HG03378 (cell line): ENCODE data around the gene TSC22D4.
"Not testable (repeated sequence)": the region's sequence is repeated elsewhere in the genome, so short reads cannot be mapped to it uniquely, and the experiment has no call there.

ENCODE experiments used
- ATAC-seq: cut with Tn5 transposase; IDR thresholded peaks from one replicate; pipeline ENCODE4 v1.9.1; 2021; ENCODE audit warnings: mild to moderate bottlenecking, moderate library complexity; ENCODE audit not compliant: unreplicated experiment

The TSC22D4 gene

GRCh38 chr7:100478958-100479660, at the start of gene TSC22D4:
Gene TSC22D4, minus strand, starts transcription at chr7:100479214. Its CDS starts 1,176 bp downstream, at chr7:100478038.
- peak; percentile 52 for ATAC-seq

GRCh38 chr7:100528108-100528866, 49.3 kb upstream of the TSC22D4 start:
- not testable (repeated sequence) for ATAC-seq

DNA sequence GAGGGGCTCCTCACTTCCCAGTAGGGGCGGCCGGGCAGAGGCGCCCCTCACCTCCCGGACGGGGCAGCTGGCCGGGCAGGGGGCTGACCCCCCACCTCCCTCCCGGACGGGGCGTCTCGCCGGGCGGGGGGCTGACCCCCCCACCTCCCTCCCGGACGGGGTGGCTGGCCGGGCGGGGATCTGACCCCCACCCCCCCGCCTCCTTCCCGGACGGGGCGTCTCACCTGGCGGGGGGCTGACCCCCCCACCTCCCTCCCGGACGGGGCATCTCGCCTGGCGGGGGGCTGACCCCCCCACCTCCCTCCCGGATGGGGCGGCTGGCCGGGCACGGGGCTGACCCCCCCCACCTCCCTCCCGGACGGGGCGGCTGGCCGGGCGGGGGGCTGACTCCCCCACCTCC, 44.2 kb upstream of the TSC22D4 start:
- ATAC-seq = not testable (repeated sequence)

DNA sequence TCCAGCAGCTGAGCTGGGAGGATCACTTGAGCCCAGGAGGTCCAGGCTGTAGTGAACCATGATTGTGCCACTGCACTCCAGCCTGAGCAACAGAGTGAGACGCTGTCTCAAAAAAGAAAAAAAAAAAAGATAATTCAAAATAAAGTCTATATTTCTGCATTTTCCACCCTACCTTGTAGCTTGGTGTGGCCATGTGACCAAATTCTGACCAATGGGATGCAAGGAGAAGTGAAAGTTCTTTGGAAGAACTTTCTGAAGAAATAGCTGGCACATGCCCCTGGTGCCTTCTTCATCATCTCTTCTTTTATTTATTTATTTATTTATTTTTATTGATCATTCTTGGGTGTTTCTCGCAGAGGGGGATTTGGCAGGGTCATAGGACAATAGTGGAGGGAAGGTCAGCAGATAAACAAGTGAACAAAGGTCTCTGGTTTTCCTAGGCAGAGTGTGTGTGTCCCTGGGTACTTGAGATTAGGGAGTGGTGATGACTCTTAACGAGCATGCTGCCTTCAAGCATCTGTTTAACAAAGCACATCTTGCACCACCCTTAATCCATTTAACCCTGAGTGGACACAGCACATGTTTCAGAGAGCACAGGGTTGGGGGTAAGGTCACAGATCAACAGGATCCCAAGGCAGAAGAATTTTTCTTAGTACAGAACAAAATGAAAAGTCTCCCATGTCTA, 43.0 kb upstream of the TSC22D4 start:
- not testable (repeated sequence) for ATAC-seq

DNA sequence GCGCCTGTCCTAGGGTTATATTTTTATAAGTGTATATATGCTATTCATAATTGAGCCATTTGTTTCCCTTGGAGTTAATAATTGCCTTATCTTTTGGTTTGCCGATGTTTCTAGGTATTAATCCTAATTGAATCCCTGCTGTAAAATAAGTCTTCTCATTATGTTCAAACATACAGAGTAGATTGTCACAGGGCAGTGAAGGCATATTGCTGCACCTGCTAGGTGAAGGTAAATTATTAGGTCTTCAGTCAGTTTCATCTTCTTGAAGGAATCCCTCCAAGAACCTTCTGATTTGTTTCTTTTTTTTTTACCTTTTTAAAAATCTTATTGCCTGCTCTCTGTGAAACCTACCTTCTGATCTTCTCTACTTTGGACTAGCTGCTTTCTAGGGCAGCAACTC, 42.1 kb upstream of the TSC22D4 start:
- ATAC-seq = no peak

- ATAC-seq = no peak
Observed at GRCh38 chr7:100520138-100520537, 41.1 kb upstream of the TSC22D4 start.

GRCh38 chr7:100519580-100519979, 40.6 kb upstream of the TSC22D4 start:
- ATAC-seq = no peak

DNA sequence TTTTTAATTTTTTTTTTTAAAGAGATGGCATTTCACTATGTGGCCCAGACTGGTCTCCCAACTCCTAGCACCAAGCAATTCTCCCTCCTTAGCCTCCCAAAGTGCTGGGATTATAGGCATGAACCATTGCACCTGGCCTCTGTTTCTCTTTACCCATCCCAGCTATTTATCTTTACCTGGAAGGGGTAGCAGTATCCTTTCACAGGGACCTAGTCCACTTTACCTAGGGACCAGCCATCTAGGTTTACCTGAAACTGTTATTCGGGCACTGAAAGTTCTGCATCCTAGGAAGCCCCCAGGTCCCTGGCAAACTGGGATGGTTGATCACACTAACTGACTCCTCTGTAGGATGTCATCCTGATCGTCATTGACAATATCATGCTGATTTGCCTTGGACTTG, 38.3 kb upstream of the TSC22D4 start:
- ATAC-seq = no peak

GRCh38 chr7:100516135-100516812, 37.3 kb upstream of the TSC22D4 start:
- ATAC-seq = no peak

DNA sequence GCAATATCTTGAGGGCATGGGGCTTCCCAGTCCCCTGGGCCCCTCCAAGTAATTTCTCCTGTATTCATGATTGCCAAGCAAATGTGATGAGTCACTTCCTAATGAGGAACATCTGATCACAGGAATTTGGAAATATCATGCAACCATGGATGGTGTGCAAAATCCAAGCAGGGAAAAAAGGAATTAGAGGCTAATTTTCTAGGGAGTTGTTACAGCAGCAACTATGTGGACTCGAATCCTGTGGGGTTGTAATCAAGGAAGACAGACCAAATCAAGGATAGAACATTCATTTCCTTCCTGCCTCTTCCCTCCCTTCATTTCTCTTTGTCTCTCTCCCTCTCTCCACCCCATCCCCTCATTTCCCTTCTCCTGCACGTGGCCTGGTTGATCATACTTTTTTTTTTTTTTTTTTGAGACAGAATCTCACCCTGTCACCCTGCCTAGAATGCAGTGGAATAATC, 36.1 kb upstream of the TSC22D4 start:
- no peak for ATAC-seq

- ATAC-seq = no peak
Observed at GRCh38 chr7:100513212-100513810, 34.3 kb upstream of the TSC22D4 start.

DNA sequence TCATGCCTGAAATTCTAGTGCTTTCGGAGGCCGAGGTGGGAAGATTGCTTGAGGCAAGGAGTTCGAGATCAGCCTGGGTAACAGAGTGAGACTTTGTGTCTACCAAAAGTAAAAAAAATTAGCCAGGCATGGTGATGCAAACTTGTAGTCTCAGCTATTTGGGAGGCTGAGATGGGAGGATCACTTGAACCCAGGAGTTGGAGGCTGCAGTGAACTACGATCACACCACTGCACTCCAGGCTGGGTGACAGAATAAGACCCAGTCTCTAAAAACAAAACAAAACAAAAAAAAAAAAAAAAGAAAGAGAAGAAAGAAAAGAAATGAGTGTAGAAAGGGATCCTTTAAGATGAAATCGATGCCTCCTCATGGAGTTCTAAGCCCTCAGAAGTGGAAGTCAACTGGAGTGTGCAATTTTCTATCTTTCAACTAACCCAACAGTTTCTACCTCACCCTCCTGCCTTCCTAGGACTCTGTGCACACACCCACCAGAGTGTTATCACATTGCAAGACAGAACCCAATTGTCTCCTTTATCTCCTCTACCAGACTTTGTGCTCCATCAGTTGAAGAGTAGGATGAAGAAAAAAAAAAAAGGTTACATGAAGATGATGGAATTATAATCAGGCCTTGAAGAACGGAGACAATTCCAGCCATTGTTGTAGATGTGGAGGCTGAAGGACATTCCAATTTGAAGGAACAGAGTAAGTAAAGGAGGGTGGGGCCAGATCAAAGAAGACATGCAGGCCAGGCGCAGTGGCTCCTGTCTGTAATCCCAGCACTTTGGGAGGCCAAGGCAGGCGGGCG, 31.6 kb upstream of the TSC22D4 start:
- no peak for ATAC-seq

- no peak for ATAC-seq
Observed at GRCh38 chr7:100509231-100509630, 30.2 kb upstream of the TSC22D4 start.

GRCh38 chr7:100506356-100506923, 27.4 kb upstream of the TSC22D4 start:
- no peak for ATAC-seq

- ATAC-seq = no peak
Observed at GRCh38 chr7:100504887-100505611, 26.0 kb upstream of the TSC22D4 start.

- not testable (repeated sequence) for ATAC-seq
Observed at GRCh38 chr7:100504031-100504430, 25.0 kb upstream of the TSC22D4 start.

DNA sequence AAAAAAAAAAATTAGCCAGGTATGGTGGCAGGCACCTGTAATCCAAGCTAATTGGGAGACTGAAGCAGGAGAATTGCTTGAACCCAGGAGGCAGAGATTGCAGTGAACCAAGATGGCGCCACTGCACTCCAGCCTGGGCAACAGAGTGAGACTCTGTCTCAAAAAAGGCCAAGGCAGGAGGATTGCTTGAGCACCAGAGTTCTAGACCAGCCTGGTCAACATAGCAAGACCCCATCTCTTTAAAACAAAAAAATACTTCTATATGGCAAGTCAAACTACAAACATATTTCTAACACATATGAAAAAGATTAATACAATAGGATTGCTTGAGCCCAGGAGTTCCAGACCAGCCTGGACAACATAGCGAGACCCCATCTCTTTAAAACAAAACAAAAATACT, 21.7 kb upstream of the TSC22D4 start:
- not testable (repeated sequence) for ATAC-seq

DNA sequence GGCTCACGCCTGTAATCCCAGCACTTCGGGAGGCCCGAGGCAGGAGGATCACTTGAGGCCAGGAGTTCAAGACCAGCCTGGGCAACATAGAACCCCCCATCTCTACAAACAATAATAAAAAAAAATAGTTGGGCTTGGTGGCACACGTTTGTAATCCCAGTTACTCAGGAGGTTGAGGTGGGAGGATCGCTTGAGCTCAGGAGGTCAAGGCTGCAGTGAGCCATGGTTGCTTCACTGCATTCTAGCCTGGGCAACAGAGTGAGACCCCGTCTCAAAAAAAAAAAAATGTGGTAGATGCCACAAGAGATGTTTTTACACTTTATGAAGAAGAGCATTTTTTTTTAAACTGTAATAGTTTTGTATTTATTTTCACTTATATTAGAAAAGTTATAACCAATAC, 17.5 kb upstream of the TSC22D4 start:
- ATAC-seq = no peak
